ENCODE data around the gene NEK1. TPM values are rescaled to one million over a fixed set of nuclear protein-coding genes. Genes with fewer than 3 reads are reported as not detected.
"Not testable (repeated sequence)": the region's sequence is repeated elsewhere in the genome, so short reads cannot be mapped to it uniquely, and the experiment has no call there.

The NEK1 gene
- total and polyA plus RNA-seq, 2 of the 13 experiments (the other 11 are each of a cell fraction or from before 2014, with no cell fraction given): 2.9 to 5.4 TPM

GRCh38 chr4:169460081-169460480, 152.3 kb downstream of the NEK1 start (continued):
- TF ChIP-seq HMGXB3 (CRISPR knock-in tag; IDR thresholded peaks at IDR 0.05; ENCODE audit: borderline replicate concordance) (no peak), ZSCAN22 (CRISPR knock-in tag; IDR thresholded peaks at IDR 0.05) (no peak), ELF3 (CRISPR knock-in tag; IDR thresholded peaks at IDR 0.05) (no peak), PHF21A (CRISPR knock-in tag; IDR thresholded peaks at IDR 0.05) (no peak), ZNF17 (CRISPR knock-in tag; IDR thresholded peaks at IDR 0.05) (no peak), HMG20B (CRISPR knock-in tag; conservative IDR thresholded peaks at IDR 0.05) (no peak), SAP130 (CRISPR knock-in tag; IDR thresholded peaks at IDR 0.05; ENCODE audit: low read depth) (no peak), ZNF569 (CRISPR knock-in tag; IDR thresholded peaks at IDR 0.05; ENCODE audit: borderline replicate concordance) (no peak), TFDP2 (CRISPR knock-in tag; IDR thresholded peaks at IDR 0.05) (no peak)

GRCh38 chr4:169458575-169458974, 153.8 kb downstream of the NEK1 start:
- no peak overlapping the region for H2AFZ ChIP-seq (ENCODE audit: low read length)
- FAIRE-seq: no peak
- in situ Hi-C loops (cut with HindIII; ENCODE audit: extremely low pct_ligation_motif_present, low pct_unique_long_range_greater_than_20kb) (no loop called here), intact Hi-C loops (cut with micrococcal nuclease; ENCODE audit: unreplicated experiment) (no loop called here)
- no peak overlapping the region for H3K27ac ChIP-seq (ENCODE audit: extremely low read length, insufficient read depth, low read length)
- no peak overlapping the region for H3K4me2 ChIP-seq (ENCODE audit: low read depth, low read length)
- H3K4me1 ChIP-seq (ENCODE audit: insufficient read depth, low read length): no peaks in the 10 kb centered on the region
- H4K20me1 ChIP-seq (ENCODE audit: insufficient read depth, low read length): no peaks in the 10 kb centered on the region
- no peak overlapping the region for H3K4me3 ChIP-seq (replicated peaks in 1 of 3; ENCODE audit: insufficient read depth in 1 of 3, low read depth in 2 of 3, low read length in 3 of 3)
- TF ChIP-seq ZNF121 (CRISPR knock-in tag; IDR thresholded peaks at IDR 0.05) (peak; percentile 49), ZNF205 (CRISPR knock-in tag; IDR thresholded peaks at IDR 0.05) (no peak), TRIM24 (CRISPR knock-in tag; IDR thresholded peaks at IDR 0.05) (no peak)
- no peaks in the 10 kb centered on the region; a peak in 1 of 5 replicates for H3K36me3 ChIP-seq (replicated peaks in 1 of 2; ENCODE audit: control insufficient read depth in 1 of 2, insufficient read depth in 2 of 2, low read length in 2 of 2)
- H3K9ac ChIP-seq (ENCODE audit: insufficient read depth, low read depth, low read length): no peak overlapping the region
- no peaks in the 10 kb centered on the region for H3K79me2 ChIP-seq (ENCODE audit: insufficient read depth, low read length)
- H3K27me3 ChIP-seq (ENCODE audit: control insufficient read depth in 1 of 2, insufficient read depth in 2 of 2, low read length in 2 of 2): no peaks in the 10 kb centered on the region
- no TSS peak for BruUV-seq (replicated peaks)
- no peak for DNase-seq (ENCODE audit: low spot score)
- CTCF ChIA-PET (ENCODE audit: low intra/inter-chr PET ratio, low total read pairs): no interaction called here
- POLR2A ChIA-PET: no interaction called here
- no peak for ATAC-seq
- no peaks in the 10 kb centered on the region for H3K9me3 ChIP-seq (ENCODE audit: low read length)

GRCh38 chr4:169452644-169453043, 159.7 kb downstream of the NEK1 start:
- H3K79me2 ChIP-seq (ENCODE audit: insufficient read depth, low read length); H3K9ac ChIP-seq (ENCODE audit: insufficient read depth, low read depth, low read length); CTCF ChIA-PET (ENCODE audit: low intra/inter-chr PET ratio, low total read pairs); BruUV-seq (replicated peaks); POLR2A ChIA-PET; intact Hi-C loops (cut with micrococcal nuclease; ENCODE audit: unreplicated experiment); in situ Hi-C loops (cut with HindIII; ENCODE audit: extremely low pct_ligation_motif_present, low pct_unique_long_range_greater_than_20kb); ATAC-seq; H3K4me3 ChIP-seq (replicated peaks in 1 of 3; ENCODE audit: insufficient read depth in 1 of 3, low read depth in 2 of 3, low read length in 3 of 3); FAIRE-seq; H3K27ac ChIP-seq (ENCODE audit: extremely low read length, insufficient read depth, low read length); H3K9me3 ChIP-seq (ENCODE audit: low read length); H2AFZ ChIP-seq (ENCODE audit: low read length); H4K20me1 ChIP-seq (ENCODE audit: insufficient read depth, low read length); H3K36me3 ChIP-seq (replicated peaks in 1 of 2; ENCODE audit: control insufficient read depth in 1 of 2, insufficient read depth in 2 of 2, low read length in 2 of 2); H3K4me2 ChIP-seq (ENCODE audit: low read depth, low read length); H3K4me1 ChIP-seq (ENCODE audit: insufficient read depth, low read length); H3K27me3 ChIP-seq (ENCODE audit: control insufficient read depth in 1 of 2, insufficient read depth in 2 of 2, low read length in 2 of 2); DNase-seq (ENCODE audit: low spot score): not testable (repeated sequence)
- 100% methylated on average over 1 of the region's 1 CpG for WGBS (ENCODE audit: low lambda C conversion rate)

Measured in HepG2 (cell line).